H1 (cell line): ENCODE measurements around the gene TANC1. TPM values are rescaled to one million over a fixed set of nuclear protein-coding genes. Genes with fewer than 3 reads are reported as not detected.

Experiments used
- CTCF ChIA-PET: fragments of 300-600 bp; sonication (Branson Sonifier 250); formaldehyde crosslinking; loops from one replicate; lab custom pipeline; 2021; ENCODE audit not compliant: partially characterized antibody; lab: Charles Lee
- POLR2A ChIA-PET: fragments of 300-600 bp; sonication (Branson Sonifier 250); formaldehyde crosslinking; loops from one replicate; lab custom pipeline; 2021; ENCODE audit warnings: inconsistent platforms; ENCODE audit not compliant: partially characterized antibody; lab: Charles Lee
- DNase-seq, 2 experiments: peaks; one replicate each; pipeline versions ENCODE4 v3.0.0 to v3.0.0-alpha.2; 2010 to 2022; ENCODE audit warnings: low spot score in 2 of 2, low read depth in 1 of 2, mixed read lengths in 1 of 2
- FAIRE-seq: peaks from 2 replicates; lab custom pipeline; 2011; peaks lifted over from hg19 to GRCh38; lab: Jason Lieb, UNC
- H2AFZ ChIP-seq: 2 replicates; pipeline ENCODE4 v1.8.1; 2012; ENCODE audit warnings: low read length, inconsistent platforms
- H2AK5ac ChIP-seq: 2 replicates; pipeline ENCODE4 v1.6.1; 2013; ENCODE audit warnings: low read depth, low read length
- H2BK120ac ChIP-seq: replicated peaks from 2 replicates; pipeline ENCODE3; 2013; ENCODE audit warnings: low read depth, low read length, inconsistent platforms
- H2BK12ac ChIP-seq: 2 replicates; pipeline ENCODE4 v1.6.1; 2013; ENCODE audit warnings: low read depth, low read length
- H2BK15ac ChIP-seq: 2 replicates; pipeline ENCODE4 v1.6.1; 2013; ENCODE audit warnings: low read length
- H2BK20ac ChIP-seq: 2 replicates; pipeline ENCODE4 v1.6.1; 2013; ENCODE audit warnings: low read length
- H2BK5ac ChIP-seq: 2 replicates; pipeline ENCODE4 v1.6.1; 2013; ENCODE audit warnings: low read depth, low read length
- H3K14ac ChIP-seq: 2 replicates; pipeline ENCODE4 v1.6.1; 2013; ENCODE audit warnings: inconsistent platforms; ENCODE audit not compliant: insufficient read length
- H3K18ac ChIP-seq: 2 replicates; pipeline ENCODE4 v1.6.1; 2013; ENCODE audit warnings: low read length; ENCODE audit errors: extremely low read depth
- H3K23ac ChIP-seq: 2 replicates; pipeline ENCODE4 v1.6.1; 2013; ENCODE audit warnings: inconsistent platforms; ENCODE audit not compliant: insufficient read length
- H3K23me2 ChIP-seq: 2 replicates; pipeline ENCODE4 v1.6.1; 2013; ENCODE audit warnings: low read depth, low read length
- H3K27ac ChIP-seq: 2 replicates; pipeline ENCODE4 v1.6.1; 2011; ENCODE audit warnings: low read depth, low read length, inconsistent platforms
- H3K27me3 ChIP-seq, 4 experiments: replicated peaks in 1 of 4; 1 replicate in 1 of 4; 2 replicates in 3 of 4; pipeline versions ENCODE4 v1.6.1 to v1.8.1; 2011 to 2013; ENCODE audit warnings: low read length in 3 of 4, mild to moderate bottlenecking in 3 of 4, inconsistent platforms in 2 of 4, mixed read lengths in 2 of 4, moderate library complexity in 1 of 4; ENCODE audit not compliant: control insufficient read depth in 3 of 4, insufficient read depth in 3 of 4; ENCODE audit errors: extremely low read depth in 1 of 4
- H3K36me3 ChIP-seq, 4 experiments: 2 replicates each; pipeline versions ENCODE4 v1.6.1 to v1.8.1; 2011 to 2013; ENCODE audit warnings: mild to moderate bottlenecking in 4 of 4, low read length in 3 of 4, moderate library complexity in 2 of 4, control low read depth in 1 of 4, inconsistent platforms in 1 of 4; ENCODE audit not compliant: insufficient read depth in 4 of 4, control insufficient read depth in 2 of 4
- H3K4ac ChIP-seq: replicated peaks from 2 replicates; pipeline ENCODE3; 2013; ENCODE audit warnings: low read length, low read depth, mixed read lengths, inconsistent platforms; ENCODE audit not compliant: insufficient read length
- H3K4me1 ChIP-seq, 4 experiments: replicated peaks in 1 of 4; 1 replicate in 1 of 4; 2 replicates in 3 of 4; pipeline versions ENCODE4 v1.6.1 to v1.8.1; 2011 to 2013; ENCODE audit warnings: low read length in 3 of 4, inconsistent platforms in 2 of 4, mixed read lengths in 1 of 4; ENCODE audit not compliant: insufficient read depth in 4 of 4, control insufficient read depth in 3 of 4
- H3K4me2 ChIP-seq, 2 experiments: 2 replicates each; pipeline versions ENCODE4 v1.6.1 to v1.8.1; 2011 to 2013; ENCODE audit warnings: low read depth in 2 of 2, low read length in 2 of 2, control low read depth in 1 of 2, inconsistent platforms in 1 of 2, mild to moderate bottlenecking in 1 of 2; ENCODE audit not compliant: insufficient read depth in 1 of 2
- H3K4me3 ChIP-seq, 4 experiments: fragments of 200-600, 300-600 bp in 1 of 4; sonication (generic), shearing (Covaris generic), sonication (Bioruptor Twin) in 1 of 4; 2 replicates each; pipeline versions ENCODE4 v1.5.1 to v1.8.1; 2011 to 2016; ENCODE audit warnings: low read length in 4 of 4, low read depth in 3 of 4, control low read depth in 2 of 4, inconsistent platforms in 2 of 4, mild to moderate bottlenecking in 2 of 4, mixed read lengths in 1 of 4, moderate library complexity in 1 of 4; ENCODE audit not compliant: insufficient read depth in 2 of 4; ENCODE audit errors: extremely low read depth in 1 of 4
- H3K56ac ChIP-seq: replicated peaks from 2 replicates; pipeline ENCODE3; 2013; ENCODE audit warnings: low read depth, mild to moderate bottlenecking, mixed read lengths, low read length, inconsistent platforms; ENCODE audit not compliant: insufficient read length
- H3K79me1 ChIP-seq: 2 replicates; pipeline ENCODE4 v1.6.1; 2013; ENCODE audit warnings: low read depth, low read length, control low read depth
- H3K79me2 ChIP-seq, 2 experiments: 2 replicates each; pipeline versions ENCODE4 v1.6.1 to v1.8.1; 2012 to 2013; ENCODE audit warnings: low read length in 2 of 2, mild to moderate bottlenecking in 2 of 2, inconsistent platforms in 1 of 2; ENCODE audit not compliant: insufficient read depth in 2 of 2, control insufficient read depth in 1 of 2
- H3K9ac ChIP-seq, 4 experiments: replicated peaks in 1 of 4; 1 replicate in 1 of 4; 2 replicates in 3 of 4; pipeline versions ENCODE4 v1.6.1 to v1.8.1; 2011 to 2013; ENCODE audit warnings: low read depth in 3 of 4, low read length in 3 of 4, control low read depth in 2 of 4, mild to moderate bottlenecking in 2 of 4, moderate library complexity in 2 of 4, inconsistent platforms in 1 of 4; ENCODE audit errors: extremely low read depth in 1 of 4
- H3K9me3 ChIP-seq, 2 experiments: 2 replicates each; pipeline versions ENCODE4 v1.6.1 to v1.8.1; 2012 to 2013; ENCODE audit warnings: mild to moderate bottlenecking in 2 of 2, moderate library complexity in 2 of 2, control low read depth in 1 of 2, inconsistent platforms in 1 of 2, low read depth in 1 of 2, low read length in 1 of 2, mixed read lengths in 1 of 2; ENCODE audit not compliant: insufficient read depth in 2 of 2
- H4K20me1 ChIP-seq, 2 experiments: replicated peaks in 1 of 2; 2 replicates each; pipeline versions ENCODE3 to v1.8.1; 2011 to 2013; ENCODE audit warnings: inconsistent platforms in 2 of 2, low read length in 2 of 2, mild to moderate bottlenecking in 1 of 2; ENCODE audit not compliant: insufficient read depth in 2 of 2, control insufficient read depth in 1 of 2
- H4K5ac ChIP-seq: 2 replicates; pipeline ENCODE4 v1.6.1; 2013; ENCODE audit warnings: low read length, low read depth, mixed read lengths, inconsistent platforms; ENCODE audit not compliant: insufficient read length
- H4K8ac ChIP-seq: 2 replicates; pipeline ENCODE4 v1.8.0; 2013; ENCODE audit warnings: mild to moderate bottlenecking, moderate library complexity, low read length, inconsistent platforms; ENCODE audit not compliant: insufficient read depth; ENCODE audit errors: extremely low read depth
- H4K91ac ChIP-seq: replicated peaks from 2 replicates; pipeline ENCODE3; 2013; ENCODE audit warnings: low read length, mixed read lengths, inconsistent platforms; ENCODE audit not compliant: insufficient read length
- KDM1A ChIP-seq: fragments of 200-600, 300-600 bp; sonication (generic); IDR thresholded peaks from 2 replicates; pipeline ENCODE4 v1.7.1; 2016; ENCODE audit warnings: mild to moderate bottlenecking, low read length, borderline replicate concordance
- SIRT6 ChIP-seq: IDR thresholded peaks from one replicate; pipeline ENCODE4 v1.7.1; 2012; ENCODE audit warnings: low read length, inconsistent platforms
- TBP ChIP-seq: IDR thresholded peaks from 2 replicates; pipeline ENCODE4 v1.6.1; 2011; ENCODE audit warnings: low read depth, low read length, improper control_type of control experiment
- WGBS, 2 experiments: shearing (Covaris generic) in 1 of 2; methylation state at CpG; one replicate each; pipeline versions ENCODE4 v1.1.6 to v1.1.7; 2013 to 2015; ENCODE audit warnings: low lambda C conversion rate in 2 of 2, mixed read lengths in 2 of 2, inconsistent platforms in 1 of 2, low coverage in 1 of 2, missing lambda C conversion rate in 1 of 2; ENCODE audit not compliant: insufficient replicate concordance in 2 of 2, insufficient coverage in 1 of 2, insufficient read length in 1 of 2; ENCODE audit errors: extremely low coverage in 1 of 2, missing lambda C conversion rate in 1 of 2; 5-methylcytosine and 5-hydroxymethylcytosine counted together
- polyA plus RNA-seq, 7 experiments: library from polyadenylated mRNA; depleted of rRNA in 3 of 7; stranded (reverse) in 5 of 7; unstranded in 2 of 7; fragments of >200 nt in 5 of 7; fragments of 200-250 nt in 2 of 7; gene quantifications; 1 replicate in 5 of 7; 2 replicates in 1 of 7; 4 replicates in 1 of 7; pipeline versions ENCODE4 v1.2.1 to v1.2.3, GENCODE V29; 2011 to 2013; ENCODE audit warnings: missing spikeins in 2 of 7, mixed read lengths in 2 of 7
- total RNA-seq: library from RNA; stranded (reverse); fragmentation: NEBNext Ultra II Directional; extraction: Animal tissue kit (Norgen Biotek cat#: 25700); gene quantifications from 2 replicates; pipeline ENCODE4 v1.2.1, GENCODE V29; 2021
- TF ChIP-seq, protein P1 (sequence below): IDR thresholded peaks from 2 replicates; pipeline ENCODE4 v1.6.1; 2012; ENCODE audit warnings: inconsistent platforms
- TF ChIP-seq, protein P2 (sequence below): IDR thresholded peaks from 2 replicates; pipeline ENCODE4 v1.6.1; 2011; ENCODE audit warnings: low read depth, mild to moderate bottlenecking, low read length; ENCODE audit not compliant: insufficient read depth

The TANC1 gene
- total and polyA plus RNA-seq, 2 of the 8 experiments (the other 6 are each of a cell fraction or from before 2014, with no cell fraction given): 4.1 to 7.6 TPM

DNA sequence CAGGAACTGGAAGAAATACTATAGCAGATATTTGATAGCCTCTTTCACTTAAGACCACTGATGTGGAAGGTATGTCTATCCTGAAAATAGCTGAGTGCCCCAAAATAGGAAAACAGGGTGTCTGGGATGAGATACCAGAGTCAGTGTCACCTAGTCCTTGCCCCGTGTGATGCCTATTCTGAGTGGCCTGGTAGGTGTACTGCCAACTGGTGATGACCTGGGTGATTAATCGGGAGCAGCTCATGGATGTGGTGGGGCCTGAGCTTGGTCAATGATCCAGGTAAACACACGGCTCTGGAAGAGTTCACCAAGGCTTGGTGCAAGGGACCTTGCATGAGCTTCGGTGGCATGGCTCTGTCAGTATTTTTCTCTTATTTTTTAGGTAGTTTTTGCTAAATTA lies 95.2 kb downstream of the TANC1 start:
- FAIRE-seq: no peak
- no peaks in the 10 kb centered on the region for H3K23me2 ChIP-seq
- TF ChIP-seq, protein P1, sequence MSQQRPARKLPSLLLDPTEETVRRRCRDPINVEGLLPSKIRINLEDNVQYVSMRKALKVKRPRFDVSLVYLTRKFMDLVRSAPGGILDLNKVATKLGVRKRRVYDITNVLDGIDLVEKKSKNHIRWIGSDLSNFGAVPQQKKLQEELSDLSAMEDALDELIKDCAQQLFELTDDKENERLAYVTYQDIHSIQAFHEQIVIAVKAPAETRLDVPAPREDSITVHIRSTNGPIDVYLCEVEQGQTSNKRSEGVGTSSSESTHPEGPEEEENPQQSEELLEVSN: no peak
- TF ChIP-seq SIRT6 (no peak), TBP (no peak), KDM1A (no peak)
- TF ChIP-seq, protein P2, sequence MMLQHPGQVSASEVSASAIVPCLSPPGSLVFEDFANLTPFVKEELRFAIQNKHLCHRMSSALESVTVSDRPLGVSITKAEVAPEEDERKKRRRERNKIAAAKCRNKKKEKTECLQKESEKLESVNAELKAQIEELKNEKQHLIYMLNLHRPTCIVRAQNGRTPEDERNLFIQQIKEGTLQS: no peak
- TF ChIP-seq, all 59 proteins: peak for 0
- Histone ChIP-seq H3K79me2 (no peaks in the 10 kb centered on the region), H3K4me3 (no peak overlapping the region), H3K27me3 (no peaks in the 10 kb centered on the region; a peak in 2 of 7 replicates), H4K8ac (no peak overlapping the region), H4K5ac (no peak overlapping the region), H3K9me3 (no peaks in the 10 kb centered on the region), H4K20me1 (no peaks in the 10 kb centered on the region), H3K14ac (no peak overlapping the region), H2BK5ac (no peak overlapping the region), H3K23ac (no peak overlapping the region), H3K27ac (no peak overlapping the region), H2BK20ac (no peak overlapping the region), H2AK5ac (no peak overlapping the region), H3K4me1 (peaks cover 8 to 13% (median 11%) of the 10 kb centered on the region in 4 experiments; a peak in 6 of 7 replicates), H2BK120ac (no peak overlapping the region), H4K91ac (no peak overlapping the region), H3K18ac (no peak overlapping the region; the same call in 1 of the 2 replicates), H2BK15ac (no peak overlapping the region), H3K4me2 (peak overlapping the region in 1 of 2 experiments; percentile 61; a peak in 1 of 4 replicates), H3K36me3 (no peaks in the 10 kb centered on the region), H3K79me1 (no peaks in the 10 kb centered on the region), H3K9ac (no peak overlapping the region), H3K56ac (no peak overlapping the region), H2AFZ (no peak overlapping the region), H3K4ac (no peak overlapping the region), H2BK12ac (peak overlapping the region; percentile 75; the same call in 1 of the 2 replicates)
- no peak for DNase-seq
- POLR2A ChIA-PET: interaction anchor here (1.0 to 2.0 kb wide), 3 partner anchors 10 to 79 kb away, joined by 3 to 5 read pairs (median 5); no protein-coding TSS in a partner anchor
- CTCF ChIA-PET: interaction anchor here (0.8 to 3.5 kb wide), 7 partner anchors 9 to 55 kb away, joined by 3 to 17 read pairs (median 3); no protein-coding TSS in a partner anchor
- 89% methylated on average over 4 of the region's 4 CpGs; no CpG with 5 or more reads in 1 of the 2 experiments for WGBS, 2 experiments
